ENCODE results near the gene CMTM6. TPM values are rescaled to one million over a fixed set of nuclear protein-coding genes. Genes with fewer than 3 reads are reported as not detected.
"Not testable (repeated sequence)": the region's sequence is repeated elsewhere in the genome, so short reads cannot be mapped to it uniquely, and the experiment has no call there.

The CMTM6 gene
- total RNA-seq, 1 experiment from 2014 or later, result 81.7 TPM

DNA sequence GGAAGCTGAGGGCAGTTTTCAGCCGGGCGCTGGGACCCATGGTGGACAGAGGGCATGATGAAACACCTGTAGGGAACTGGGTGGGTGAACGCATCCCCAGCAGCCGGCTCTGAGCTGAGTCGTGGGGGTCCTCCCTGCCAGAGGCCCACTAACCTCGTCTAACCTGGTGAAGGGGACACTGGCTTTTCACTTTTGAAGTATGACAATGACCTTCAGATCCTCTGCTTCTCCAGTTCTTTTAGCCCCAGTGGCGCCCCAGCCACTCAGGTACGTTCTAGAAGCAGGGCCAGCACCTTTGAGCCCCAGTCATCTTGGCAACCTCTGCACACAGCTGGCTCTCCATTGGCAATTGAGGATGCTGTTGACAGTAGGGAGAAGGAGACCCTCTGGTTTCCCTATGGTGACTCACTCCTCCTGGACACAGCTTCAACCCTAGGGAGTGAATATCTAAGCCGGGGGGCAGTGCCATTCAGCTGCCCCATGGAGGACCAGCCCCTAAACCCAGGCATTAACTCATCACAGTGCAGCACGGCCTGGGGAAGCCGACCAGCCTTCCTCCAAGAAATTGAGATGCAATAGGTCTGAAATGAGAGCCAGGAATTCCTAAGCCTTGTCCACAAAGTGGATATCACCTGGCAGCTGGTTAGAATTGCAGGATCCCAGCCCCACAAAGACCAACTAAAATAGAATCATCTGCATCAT, 46.1 kb downstream of the CMTM6 start:
- no peak for DNase-seq (ENCODE audit: low read depth, low spot score)
- in situ Hi-C loops (cut with HindIII; ENCODE audit: low pct_unique_long_range_greater_than_20kb, low sequenced_read_pairs), result no loop called here

DNA sequence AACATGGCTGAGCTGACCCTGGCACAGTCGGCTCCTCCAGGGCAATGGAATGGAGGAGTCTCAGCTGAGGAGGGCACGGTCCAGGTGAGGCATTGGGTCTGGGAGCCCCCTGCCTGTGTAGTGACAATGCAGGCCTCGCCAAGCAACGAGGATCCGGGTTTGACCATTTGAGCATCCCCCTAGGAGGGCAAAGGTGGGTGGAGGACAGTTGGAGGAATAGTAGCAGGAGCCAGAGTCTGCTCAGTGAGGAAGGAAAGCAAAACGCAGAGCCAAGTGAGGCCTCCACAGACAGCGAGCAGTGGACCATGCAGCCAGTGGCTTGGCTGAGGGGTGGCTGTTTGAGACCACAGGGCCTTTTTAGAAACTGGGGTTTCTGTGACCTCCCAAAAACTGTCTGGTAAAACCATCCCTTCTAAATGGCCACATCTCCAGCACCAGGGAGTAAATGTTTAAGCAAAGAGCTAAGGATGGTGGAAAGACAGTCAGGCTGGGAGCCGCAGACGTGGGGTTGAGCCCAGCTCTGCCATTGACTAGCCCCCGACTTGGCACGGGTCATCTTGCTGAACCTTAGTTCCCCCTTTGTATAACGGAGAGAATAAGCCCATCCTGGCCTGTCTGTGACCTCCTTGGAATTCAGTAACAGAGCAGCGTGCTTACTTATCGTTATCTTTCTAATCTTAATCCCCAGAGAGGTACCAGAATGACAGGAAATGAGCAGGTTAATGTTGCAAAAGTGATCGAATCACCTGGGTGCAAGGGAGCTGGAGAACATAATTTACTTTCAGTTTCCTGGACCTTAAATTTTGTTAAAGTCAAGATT, 46.8 kb downstream of the CMTM6 start:
- in situ Hi-C loops (cut with HindIII; ENCODE audit: low pct_unique_long_range_greater_than_20kb, low sequenced_read_pairs), result no loop called here
- DNase-seq (ENCODE audit: low read depth, low spot score), result no peak

DNA sequence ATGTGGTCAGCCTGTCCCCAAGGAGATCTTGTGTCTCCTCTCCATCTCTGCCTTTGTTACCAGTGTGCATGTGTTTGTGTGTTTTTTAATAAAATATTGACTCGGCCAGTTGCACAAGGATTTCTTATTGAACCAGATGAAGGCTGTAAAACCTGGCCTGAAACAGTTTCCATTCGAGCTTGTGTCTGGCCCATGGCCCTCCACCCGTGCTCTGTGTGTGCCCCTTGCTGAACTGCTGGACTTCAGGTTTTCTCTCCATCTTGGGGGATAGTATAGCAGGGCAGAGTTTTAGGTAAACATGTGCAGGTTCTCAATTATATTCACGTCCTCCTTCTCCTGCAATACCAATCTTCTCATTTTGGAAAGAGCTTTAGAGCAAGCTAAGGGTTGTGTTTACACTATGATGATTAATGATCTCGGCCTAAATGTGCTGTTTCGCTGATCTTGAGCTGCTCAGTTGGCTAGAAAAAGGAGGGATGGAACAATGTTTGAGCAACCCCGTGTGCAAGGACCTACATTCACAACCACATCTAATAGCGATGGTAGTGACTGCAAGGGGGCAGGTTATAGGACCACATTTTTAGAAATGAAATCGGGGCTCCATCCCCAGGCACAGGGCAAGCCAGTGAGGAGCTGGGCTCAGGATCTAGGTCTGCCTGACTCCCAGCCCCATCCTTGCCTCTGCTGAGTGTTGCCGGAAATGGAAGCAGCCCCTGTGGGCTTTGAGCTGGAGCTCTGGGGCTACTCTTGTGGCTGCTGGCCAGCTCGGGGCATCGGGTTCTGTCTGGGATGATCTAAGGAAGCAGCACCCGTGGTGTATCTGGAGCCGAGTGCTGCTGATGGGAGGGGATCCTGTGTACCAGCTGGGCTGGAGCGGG, 47.7 kb downstream of the CMTM6 start:
- in situ Hi-C loops (cut with HindIII; ENCODE audit: low pct_unique_long_range_greater_than_20kb, low sequenced_read_pairs), result no loop called here
- no peak for DNase-seq (ENCODE audit: low read depth, low spot score)

DNA sequence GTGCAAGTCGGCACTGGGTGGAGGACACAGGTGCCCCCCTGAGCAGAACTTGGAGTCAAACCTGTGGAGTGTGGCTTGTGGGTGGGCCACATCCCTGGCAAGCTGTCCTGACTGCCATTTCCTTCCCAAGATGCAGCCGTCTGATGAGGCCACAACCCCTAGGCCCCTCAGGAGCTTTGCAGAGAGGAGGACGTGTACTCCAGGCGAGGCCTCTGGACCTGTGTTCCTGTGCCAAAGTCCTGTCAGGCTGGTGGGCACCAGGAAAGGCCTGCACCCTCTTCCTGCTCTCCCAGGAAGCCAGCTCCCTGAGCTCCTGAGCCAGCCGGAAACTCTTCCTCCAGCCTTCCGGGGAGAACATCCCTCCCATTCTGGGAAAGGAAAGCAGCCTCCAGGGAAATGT, 48.5 kb downstream of the CMTM6 start:
- no peak for DNase-seq (ENCODE audit: low read depth, low spot score)
- in situ Hi-C loops (cut with HindIII; ENCODE audit: low pct_unique_long_range_greater_than_20kb, low sequenced_read_pairs), result no loop called here

DNA sequence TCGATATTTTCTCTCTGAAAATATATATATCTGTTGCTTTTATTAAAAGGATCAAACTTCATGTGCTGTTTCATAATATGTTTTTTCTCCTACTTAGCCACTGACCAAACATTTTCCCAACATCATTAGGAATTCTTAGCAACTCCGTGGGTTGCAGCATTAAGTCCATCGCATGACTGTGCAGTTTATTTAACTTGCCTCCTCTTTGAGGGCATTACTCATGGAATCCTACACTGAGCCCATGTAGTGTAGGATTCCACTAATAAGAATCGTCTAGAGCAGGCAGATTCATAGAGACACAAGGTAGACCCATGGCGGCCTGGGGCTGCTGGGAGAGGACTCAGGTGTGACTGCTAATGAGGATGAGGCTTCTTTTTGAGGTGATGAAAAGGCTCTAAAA, 49.3 kb downstream of the CMTM6 start:
- DNase-seq (ENCODE audit: low read depth, low spot score), result no peak
- in situ Hi-C loops (cut with HindIII; ENCODE audit: low pct_unique_long_range_greater_than_20kb, low sequenced_read_pairs), result no loop called here

DNA sequence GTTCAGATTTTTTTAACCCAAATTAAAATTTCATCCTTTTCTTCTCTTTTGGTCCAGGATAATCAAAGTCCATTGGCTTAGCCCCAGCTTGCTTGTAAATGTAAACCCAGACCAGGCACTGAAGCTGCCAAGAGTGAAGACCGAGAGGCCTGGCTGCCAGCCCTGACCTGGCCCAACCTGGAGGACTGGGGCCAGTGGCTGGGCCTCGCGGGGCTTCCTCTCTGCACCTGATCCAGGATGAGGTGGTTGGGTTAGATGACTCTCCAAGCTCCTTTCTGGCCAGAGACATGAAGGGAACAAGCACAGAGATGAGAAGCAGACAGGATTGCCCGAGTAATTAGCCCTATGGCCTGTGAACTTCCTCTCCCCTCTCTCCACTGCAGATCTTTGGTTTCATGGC, 50.6 kb downstream of the CMTM6 start:
- no peak for DNase-seq (ENCODE audit: low read depth, low spot score)
- in situ Hi-C loops (cut with HindIII; ENCODE audit: low pct_unique_long_range_greater_than_20kb, low sequenced_read_pairs), result no loop called here

DNA sequence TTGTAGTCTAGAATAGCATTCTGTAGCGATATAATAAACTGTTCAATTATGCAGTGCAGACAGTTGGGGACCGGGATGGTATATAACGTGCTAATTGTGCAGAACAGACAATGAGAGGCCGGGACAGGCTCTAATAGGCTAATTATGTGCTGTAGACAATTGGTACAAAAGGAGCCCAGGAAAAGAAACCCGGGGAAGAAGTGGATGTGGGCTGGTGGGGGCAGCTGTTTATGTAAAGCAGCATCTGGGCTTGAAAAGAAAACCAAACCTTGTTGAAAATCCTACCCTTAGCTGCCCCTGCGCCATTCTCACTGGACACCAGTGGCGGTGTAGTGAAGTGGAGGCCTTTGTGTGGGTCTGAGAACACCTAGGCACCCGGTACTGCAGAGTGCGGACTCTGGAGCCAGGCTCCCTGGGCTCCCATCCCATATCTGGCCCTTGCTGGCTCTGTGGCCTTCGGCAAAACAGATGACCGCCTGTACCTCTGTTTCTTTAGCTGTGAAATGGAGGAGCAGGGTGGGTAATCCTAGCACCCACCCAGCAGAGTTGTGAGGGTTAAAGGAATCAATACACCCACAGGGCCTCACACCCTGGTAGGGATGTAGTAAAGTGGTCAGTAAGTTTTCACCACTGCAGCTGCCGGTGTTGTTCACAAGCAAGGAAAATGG, 51.5 kb downstream of the CMTM6 start:
- in situ Hi-C loops (cut with HindIII; ENCODE audit: low pct_unique_long_range_greater_than_20kb, low sequenced_read_pairs), result no loop called here
- no peak for DNase-seq (ENCODE audit: low read depth, low spot score)

DNA sequence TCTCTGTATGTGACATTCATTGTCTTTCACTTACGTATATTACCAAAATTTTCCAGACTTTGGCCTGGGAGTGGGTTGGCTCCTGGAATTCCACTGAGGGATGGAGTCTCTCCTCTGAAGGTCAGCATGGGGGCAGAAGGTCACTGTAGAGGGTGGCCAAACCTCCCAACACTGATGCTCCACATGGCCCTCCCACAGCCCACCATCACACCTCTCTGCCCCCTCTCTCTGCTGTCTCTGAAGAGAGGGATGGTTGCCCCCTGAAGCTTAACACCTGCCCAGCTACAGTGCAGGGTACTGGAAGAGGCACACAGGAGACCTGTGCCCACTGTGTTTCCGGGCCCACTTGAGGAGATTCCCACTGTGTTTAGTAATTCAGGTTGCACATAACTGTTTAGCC, 52.2 kb downstream of the CMTM6 start:
- no peak for DNase-seq (ENCODE audit: low read depth, low spot score)
- in situ Hi-C loops (cut with HindIII; ENCODE audit: low pct_unique_long_range_greater_than_20kb, low sequenced_read_pairs), result no loop called here

DNA sequence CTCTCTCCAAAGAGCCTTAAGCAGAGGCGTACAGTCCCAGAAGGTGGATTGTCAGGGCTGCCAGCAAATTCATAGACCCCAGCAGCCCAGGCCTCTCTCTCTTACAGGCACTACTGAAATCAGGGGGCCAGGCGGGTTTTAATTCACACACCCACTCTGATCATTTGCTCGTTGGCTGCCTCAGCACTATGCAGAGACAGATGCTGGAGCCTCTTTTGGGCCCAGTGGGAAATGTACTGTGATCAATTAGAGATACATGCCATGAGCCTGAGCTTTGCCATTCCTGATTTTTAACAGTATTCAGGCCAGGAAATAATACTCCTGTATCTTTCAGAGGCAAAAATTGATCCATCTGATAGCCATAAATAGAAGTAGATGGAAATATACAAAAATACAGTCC, 53.0 kb downstream of the CMTM6 start:
- DNase-seq (ENCODE audit: low read depth, low spot score), result no peak
- in situ Hi-C loops (cut with HindIII; ENCODE audit: low pct_unique_long_range_greater_than_20kb, low sequenced_read_pairs), result no loop called here

DNA sequence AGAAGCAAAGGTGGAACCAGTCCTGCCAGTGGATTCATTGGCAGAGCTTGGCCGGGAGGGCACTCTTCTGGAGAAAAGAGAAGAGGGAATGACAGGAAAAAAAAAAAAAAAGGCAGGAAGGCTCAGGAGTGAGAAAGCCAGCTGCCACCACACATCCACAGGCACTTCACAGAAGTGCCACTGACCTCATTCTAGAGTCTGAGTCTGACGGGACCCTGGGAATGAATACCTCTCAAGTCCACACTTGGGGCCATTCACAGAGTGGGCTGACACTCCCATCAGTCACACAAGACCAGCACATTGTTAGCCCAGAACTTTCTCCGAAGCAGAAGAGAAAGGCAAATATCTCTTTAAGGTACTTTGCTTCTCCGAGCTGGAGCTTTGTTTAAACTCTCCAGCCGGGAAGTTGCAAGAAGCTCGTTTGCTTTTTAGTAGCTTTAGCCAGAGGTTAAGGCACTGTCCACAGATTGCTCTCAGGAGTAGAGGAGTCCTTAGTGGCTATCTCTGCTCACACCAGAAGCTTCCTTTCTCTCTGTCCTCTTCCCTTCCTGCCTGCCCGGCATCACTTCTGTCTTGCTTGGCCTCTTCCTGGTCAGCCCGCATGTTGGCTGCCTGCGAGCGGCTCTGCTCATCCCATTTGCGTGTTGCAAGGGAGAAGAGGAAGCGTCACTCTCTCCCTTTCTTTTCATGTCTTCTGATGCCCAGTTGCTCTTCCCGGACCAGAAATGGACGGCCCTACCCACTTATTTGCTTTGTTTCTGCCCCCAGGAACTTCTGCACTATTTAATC, 53.8 kb downstream of the CMTM6 start:
- in situ Hi-C loops (cut with HindIII; ENCODE audit: low pct_unique_long_range_greater_than_20kb, low sequenced_read_pairs), result no loop called here
- no peak for DNase-seq (ENCODE audit: low read depth, low spot score)

DNA sequence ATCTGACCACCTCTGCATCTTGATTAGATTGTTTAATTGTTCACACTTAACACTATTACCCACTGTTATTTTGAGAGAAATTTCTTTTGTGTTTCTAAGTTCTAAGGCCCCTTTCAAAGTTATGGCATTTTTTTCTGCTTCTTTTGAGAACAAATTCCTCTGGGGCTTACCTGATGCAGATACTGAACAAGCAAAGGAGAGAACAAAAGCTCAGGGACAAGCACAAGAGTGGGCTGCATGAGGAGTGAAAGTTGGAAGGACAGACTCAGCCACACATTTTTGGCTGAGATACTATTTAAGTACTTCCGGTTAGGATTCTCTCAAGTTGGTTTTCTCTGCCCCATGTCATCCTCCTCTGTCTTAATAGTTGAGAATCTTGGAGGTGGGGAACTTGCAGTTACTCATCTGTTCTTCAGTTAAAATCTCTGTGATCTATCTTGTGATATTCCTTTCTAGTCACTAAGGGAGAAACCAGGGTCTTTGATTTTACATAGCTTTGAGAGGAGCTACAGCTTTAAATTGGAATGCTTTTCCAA, 54.7 kb downstream of the CMTM6 start:
- in situ Hi-C loops (cut with HindIII; ENCODE audit: low pct_unique_long_range_greater_than_20kb, low sequenced_read_pairs), result no loop called here
- DNase-seq (ENCODE audit: low read depth, low spot score), result no peak

DNA sequence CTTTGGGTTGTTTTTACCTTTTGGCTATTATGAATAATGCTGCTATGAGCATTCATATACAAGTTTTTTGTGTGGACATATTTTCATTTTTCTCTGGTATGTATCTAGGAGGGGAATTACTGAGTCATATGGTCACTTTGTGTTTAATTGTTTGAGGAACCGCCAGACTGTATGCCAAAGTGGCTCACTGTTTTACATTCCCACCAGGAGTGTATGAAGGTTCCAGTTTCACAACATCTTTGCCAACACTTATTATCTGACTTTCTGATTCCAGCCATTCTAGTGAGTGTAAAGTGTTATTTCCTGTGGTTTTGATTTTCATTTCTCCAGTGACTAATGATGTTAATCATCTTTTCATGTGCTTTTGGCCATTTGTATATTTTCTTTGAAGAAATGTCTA, 59.2 kb downstream of the CMTM6 start:
- no peak for DNase-seq (ENCODE audit: low read depth, low spot score)
- in situ Hi-C loops (cut with HindIII; ENCODE audit: low pct_unique_long_range_greater_than_20kb, low sequenced_read_pairs), result no loop called here

DNA sequence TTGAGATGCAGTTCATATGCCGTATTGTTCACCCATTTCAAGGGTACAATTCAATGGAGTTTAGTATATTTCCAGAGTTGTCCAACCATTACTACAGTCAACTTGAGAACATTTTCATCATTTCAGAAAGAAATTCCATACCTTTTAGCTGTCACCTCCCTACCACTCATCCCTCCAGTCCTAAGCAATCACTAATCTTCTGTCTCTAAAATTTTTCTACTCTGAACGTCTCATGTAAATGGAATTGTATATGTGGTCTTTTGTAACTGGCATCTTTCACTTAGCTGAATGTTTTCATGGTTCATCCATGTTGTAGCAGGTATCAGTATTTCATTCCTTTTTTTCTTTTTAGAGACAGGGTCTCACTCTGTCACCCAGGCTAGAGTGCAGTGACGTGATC, 59.9 kb downstream of the CMTM6 start:
- in situ Hi-C loops (cut with HindIII; ENCODE audit: low pct_unique_long_range_greater_than_20kb, low sequenced_read_pairs), result no loop called here
- no peak for DNase-seq (ENCODE audit: low read depth, low spot score)

DNA sequence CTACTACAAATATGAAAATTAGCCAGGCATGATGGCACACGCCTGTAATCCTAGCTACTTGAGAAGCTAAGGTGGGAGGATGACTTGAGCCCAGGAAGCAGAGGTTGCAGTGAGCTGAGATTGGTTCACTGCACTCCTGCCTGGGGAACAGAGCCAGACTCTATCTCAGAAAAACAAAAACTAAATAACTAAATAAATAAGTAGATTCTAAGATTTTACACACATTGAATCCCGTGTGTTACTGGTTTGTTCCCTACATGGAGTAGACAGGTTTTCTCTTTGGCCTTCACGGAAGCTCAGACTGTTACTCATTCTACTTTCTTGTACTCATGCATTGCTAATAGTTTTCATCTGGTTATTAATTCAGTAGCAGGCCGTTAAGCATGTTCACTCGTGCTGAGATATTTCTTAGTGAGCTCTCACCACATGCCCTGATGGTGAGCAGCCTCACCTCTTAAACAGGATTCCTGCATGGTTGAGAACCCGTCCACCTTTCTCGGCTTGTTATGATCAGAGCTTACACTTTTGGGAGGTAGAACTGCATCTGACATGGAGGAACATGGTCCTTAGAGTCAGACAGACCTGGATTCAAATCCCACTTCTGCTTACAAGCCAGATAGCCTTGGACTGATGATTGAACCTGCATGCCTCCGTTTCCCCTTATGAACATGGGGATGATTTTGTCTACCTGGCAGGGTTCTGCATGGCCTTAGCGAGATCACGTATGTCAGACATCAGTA, 61.9 kb downstream of the CMTM6 start:
- no peak for DNase-seq (ENCODE audit: low read depth, low spot score)
- in situ Hi-C loops (cut with HindIII; ENCODE audit: low pct_unique_long_range_greater_than_20kb, low sequenced_read_pairs), result no loop called here

DNA sequence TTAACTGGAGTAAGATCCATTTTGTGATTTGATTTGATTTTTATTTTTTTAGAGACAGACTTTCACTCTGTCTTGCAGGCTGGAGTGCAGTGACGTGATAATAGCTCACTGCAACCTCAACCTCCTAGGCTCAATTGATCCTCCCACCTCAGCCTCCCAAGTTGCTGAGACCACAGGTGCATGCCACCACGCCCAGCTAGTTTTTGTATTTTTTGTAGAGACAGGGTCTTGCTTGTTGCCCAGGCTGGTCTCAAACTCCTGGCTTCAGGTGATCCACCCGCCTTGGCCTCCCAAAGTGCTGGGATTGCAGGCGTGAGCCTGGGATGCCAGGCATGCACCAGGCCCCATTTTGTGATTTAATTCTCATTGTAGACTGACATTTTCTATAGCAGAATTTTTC, 63.2 kb downstream of the CMTM6 start:
- in situ Hi-C loops (cut with HindIII; ENCODE audit: low pct_unique_long_range_greater_than_20kb, low sequenced_read_pairs), result not testable (repeated sequence)

DNA sequence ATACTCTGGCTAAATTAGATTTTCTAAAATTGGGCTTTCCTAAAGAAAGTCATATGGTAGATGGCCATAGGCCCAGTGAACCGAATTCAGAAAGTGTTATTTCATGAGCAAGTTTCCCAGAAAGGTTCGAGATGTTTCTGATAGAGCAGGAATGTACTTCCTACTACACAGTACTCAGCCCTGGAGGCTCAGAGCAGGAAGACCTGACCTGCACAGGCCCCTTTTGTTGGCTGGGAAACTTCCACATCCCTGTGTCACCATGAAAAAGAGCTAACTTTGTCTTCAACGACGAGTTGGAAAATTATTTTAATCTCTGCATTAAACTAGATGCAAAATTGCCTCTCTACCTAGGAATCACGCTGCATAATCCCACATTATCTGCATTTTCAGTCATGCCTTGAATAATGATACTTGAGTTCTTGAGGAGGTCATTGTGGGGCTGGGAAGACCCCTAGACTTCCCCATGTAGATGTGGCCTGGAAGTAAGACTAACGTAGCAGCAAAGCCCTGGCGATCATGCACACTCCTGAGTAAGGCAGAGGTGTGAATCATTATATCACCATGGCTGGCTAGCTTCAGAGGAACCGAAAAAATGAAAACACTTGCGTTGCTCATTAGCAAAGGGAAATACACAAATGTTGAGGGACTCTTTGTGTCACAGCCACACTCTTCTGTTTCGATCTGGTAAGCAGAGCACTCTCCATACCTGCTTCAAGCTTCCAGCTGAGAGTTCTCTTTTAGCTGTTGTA, 63.9 kb downstream of the CMTM6 start:
- in situ Hi-C loops (cut with HindIII; ENCODE audit: low pct_unique_long_range_greater_than_20kb, low sequenced_read_pairs), result no loop called here
- DNase-seq (ENCODE audit: low read depth, low spot score), result no peak

More for the DNA sequence above, 63.2 kb downstream of the CMTM6 start:
- DNase-seq (ENCODE audit: low read depth, low spot score), result not testable (repeated sequence)

All from SK-MEL-5 (cell line).